ENCODE data around the gene LARP1. TPM values are rescaled to one million over a fixed set of nuclear protein-coding genes. Genes with fewer than 3 reads are reported as not detected.
A peak's percentile ranks its signal among the peaks of the same experiment; 100 is the strongest.

LARP1 gene
- total RNA-seq, 2 donors from 2014 or later, result 83.9 to 163 TPM

DNA sequence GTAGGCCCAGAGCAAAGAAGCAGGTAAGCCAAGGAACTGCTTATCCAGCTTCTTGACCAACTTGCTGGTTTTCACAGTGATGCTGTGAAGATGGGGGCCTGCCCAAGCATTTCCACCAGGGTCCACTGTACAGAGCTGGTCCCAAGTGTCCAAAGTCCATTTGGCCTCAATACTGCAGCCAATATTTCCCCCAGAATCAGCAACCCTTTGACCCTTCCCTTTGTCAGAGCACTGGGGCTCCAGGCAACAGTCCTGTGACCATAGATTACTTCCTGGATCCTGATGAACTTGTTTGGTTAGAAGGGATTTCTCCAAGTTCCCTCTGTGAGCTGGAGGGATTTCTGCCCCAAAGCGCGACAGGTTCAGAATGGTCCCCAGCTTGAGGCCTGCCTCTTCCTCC lies 68.9 kb downstream of the LARP1 start:
- H3K36me3 ChIP-seq, result no peaks in the 10 kb centered on the region
- no peak for TF ChIP-seq POLR2AphosphoS5 (IDR thresholded peaks at IDR 0.05)
- TF ChIP-seq POLR2A (IDR thresholded peaks at IDR 0.05), result no peak
- TF ChIP-seq, protein P1, sequence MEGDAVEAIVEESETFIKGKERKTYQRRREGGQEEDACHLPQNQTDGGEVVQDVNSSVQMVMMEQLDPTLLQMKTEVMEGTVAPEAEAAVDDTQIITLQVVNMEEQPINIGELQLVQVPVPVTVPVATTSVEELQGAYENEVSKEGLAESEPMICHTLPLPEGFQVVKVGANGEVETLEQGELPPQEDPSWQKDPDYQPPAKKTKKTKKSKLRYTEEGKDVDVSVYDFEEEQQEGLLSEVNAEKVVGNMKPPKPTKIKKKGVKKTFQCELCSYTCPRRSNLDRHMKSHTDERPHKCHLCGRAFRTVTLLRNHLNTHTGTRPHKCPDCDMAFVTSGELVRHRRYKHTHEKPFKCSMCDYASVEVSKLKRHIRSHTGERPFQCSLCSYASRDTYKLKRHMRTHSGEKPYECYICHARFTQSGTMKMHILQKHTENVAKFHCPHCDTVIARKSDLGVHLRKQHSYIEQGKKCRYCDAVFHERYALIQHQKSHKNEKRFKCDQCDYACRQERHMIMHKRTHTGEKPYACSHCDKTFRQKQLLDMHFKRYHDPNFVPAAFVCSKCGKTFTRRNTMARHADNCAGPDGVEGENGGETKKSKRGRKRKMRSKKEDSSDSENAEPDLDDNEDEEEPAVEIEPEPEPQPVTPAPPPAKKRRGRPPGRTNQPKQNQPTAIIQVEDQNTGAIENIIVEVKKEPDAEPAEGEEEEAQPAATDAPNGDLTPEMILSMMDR (IDR thresholded peaks at IDR 0.05), result no peak
- WGBS, result 94% methylated on average over 2 of the region's 2 CpGs
- no peak overlapping the region for H3K27ac ChIP-seq
- intact Hi-C loops (cut with DNase I), result no loop called here
- no peaks in the 10 kb centered on the region for H3K9me3 ChIP-seq
- no peaks in the 10 kb centered on the region for H3K4me1 ChIP-seq (replicated peaks)
- H3K4me3 ChIP-seq, result no peak overlapping the region
- H3K27me3 ChIP-seq (replicated peaks; ENCODE audit: insufficient read depth), result no peaks in the 10 kb centered on the region
- DNase-seq (ENCODE audit: low spot score), result no peak

DNA sequence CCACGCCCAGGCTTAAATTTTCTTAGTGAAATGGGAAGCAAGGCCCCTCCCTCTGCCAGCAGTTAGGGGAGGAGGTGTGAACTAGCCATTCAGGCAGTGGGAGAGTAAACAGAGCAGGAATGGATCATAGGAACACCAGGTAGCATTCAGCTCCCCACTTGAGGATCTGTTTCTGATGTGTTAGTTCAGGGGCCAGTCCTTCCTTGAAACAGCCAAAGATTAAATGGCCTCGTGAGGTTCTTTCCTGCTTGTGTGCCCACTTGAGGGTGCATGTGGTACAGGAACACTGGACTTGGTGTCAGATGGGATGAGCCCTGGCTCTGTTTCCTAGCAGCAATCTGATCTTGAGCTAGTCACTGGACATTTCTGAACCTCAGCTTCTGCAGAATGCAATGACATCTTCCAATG lies 74.0 kb downstream of the LARP1 start:
- H3K27me3 ChIP-seq (replicated peaks; ENCODE audit: insufficient read depth), result no peaks in the 10 kb centered on the region
- WGBS, result 80% methylated on average over 2 of the region's 2 CpGs

DNA sequence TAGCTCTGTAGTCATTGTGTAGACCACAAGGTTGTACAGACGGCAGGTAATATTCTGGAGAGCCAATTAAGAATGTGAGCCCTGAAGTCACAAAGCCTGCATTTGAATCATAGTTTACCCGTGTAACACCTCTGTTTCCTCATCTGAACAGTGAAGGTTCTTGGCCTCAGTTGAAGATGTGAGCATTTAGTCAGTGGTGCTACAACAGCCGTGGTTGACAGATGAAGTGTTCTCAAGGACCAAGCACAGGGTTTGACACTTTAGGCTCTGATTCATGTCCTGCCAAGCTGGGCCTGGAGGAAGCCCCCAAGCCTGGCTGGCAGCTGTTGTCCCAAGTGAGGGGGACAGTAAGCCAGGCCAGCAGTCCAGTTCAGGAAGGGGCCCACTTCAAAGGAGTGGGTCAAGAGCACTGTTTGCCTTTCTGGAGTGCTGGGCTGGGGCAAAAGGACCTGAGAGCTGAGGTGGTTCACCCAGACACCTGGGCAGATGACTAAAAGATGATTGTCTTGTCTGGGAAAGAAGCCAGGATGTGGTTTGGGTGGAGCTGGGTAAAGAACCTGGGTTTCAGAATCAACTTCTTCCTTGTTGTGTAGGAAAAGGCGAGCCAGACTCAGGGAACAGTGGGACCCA lies 74.5 kb downstream of the LARP1 start:
- H3K4me1 ChIP-seq (replicated peaks), result peaks cover 4% of the 10 kb centered on the region
- no peaks in the 10 kb centered on the region for H3K36me3 ChIP-seq
- 66% methylated on average over 4 of the region's 4 CpGs for WGBS
- no peaks in the 10 kb centered on the region for H3K9me3 ChIP-seq
- TF ChIP-seq, protein P1 (IDR thresholded peaks at IDR 0.05), result no peak
- TF ChIP-seq POLR2AphosphoS5 (IDR thresholded peaks at IDR 0.05), result peak; percentile 72
- H3K27me3 ChIP-seq (replicated peaks; ENCODE audit: insufficient read depth), result no peaks in the 10 kb centered on the region
- H3K27ac ChIP-seq, result no peak overlapping the region
- H3K4me3 ChIP-seq, result no peak overlapping the region
- intact Hi-C loops (cut with DNase I), result no loop called here
- DNase-seq (ENCODE audit: low spot score), result peak; percentile 70

More for the DNA sequence above, 74.0 kb downstream of the LARP1 start:
- no peak for DNase-seq (ENCODE audit: low spot score)
- Histone ChIP-seq H3K9me3 (no peaks in the 10 kb centered on the region), H3K36me3 (no peaks in the 10 kb centered on the region), H3K4me3 (no peak overlapping the region), H3K27ac (no peak overlapping the region), H3K4me1 (replicated peaks) (no peaks in the 10 kb centered on the region)
- TF ChIP-seq POLR2A (IDR thresholded peaks at IDR 0.05), result no peak
- TF ChIP-seq POLR2AphosphoS5 (IDR thresholded peaks at IDR 0.05), result no peak
- TF ChIP-seq, protein P1 (IDR thresholded peaks at IDR 0.05), result no peak
- intact Hi-C loops (cut with DNase I), result no loop called here

DNA sequence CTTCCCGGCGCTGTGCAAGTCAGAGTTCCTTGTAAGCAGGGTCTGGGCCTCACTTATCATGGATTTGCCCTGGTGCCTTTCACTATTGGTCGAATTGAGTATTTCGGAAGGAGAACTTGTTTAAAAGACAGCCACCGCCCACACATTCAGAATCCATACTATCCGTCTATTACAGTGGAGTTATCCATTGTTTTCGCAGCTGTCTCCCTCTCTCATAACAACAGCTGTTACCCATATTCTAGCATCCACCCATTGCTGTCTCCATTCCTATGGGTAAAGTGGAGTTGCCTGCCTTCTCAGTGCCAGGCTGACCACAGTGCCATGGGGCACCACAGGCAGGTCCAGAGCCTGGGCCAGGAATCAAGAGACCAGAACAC lies 75.0 kb downstream of the LARP1 start:
- no peaks in the 10 kb centered on the region for H3K36me3 ChIP-seq
- H3K27ac ChIP-seq, result no peak overlapping the region
- TF ChIP-seq POLR2A (IDR thresholded peaks at IDR 0.05) (no peak), POLR2AphosphoS5 (IDR thresholded peaks at IDR 0.05) (no peak)
- TF ChIP-seq, protein P1 (IDR thresholded peaks at IDR 0.05), result no peak
- H3K9me3 ChIP-seq, result no peaks in the 10 kb centered on the region
- intact Hi-C loops (cut with DNase I), result no loop called here
- no peak overlapping the region for H3K4me3 ChIP-seq
- 78% methylated on average over 7 of the region's 7 CpGs for whole genome bisulfite sequencing
- DNase-seq (ENCODE audit: low spot score), result no peak
- H3K4me1 ChIP-seq (replicated peaks), result peaks cover 5% of the 10 kb centered on the region
- no peaks in the 10 kb centered on the region for H3K27me3 ChIP-seq (replicated peaks; ENCODE audit: insufficient read depth)

DNA sequence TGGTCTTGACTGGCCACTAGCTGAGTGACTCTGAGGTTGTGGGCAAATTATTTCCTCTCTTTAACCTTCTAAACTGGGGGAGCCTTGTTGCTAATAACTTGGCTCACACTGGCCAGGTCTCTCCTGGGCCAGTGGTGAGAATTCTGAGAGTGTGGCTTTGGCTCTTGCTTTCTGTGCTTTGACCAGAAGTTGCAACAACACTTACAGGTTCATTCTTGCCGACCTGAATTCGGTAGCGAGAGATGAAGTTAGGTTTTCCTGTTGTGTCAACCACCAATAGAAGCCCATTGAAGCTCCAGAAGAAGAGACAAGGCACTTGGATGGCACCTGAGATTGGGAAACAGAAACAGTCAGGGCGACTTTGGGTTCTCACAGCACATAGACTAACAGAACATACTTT lies 75.4 kb downstream of the LARP1 start:
- no peak for DNase-seq (ENCODE audit: low spot score)
- TF ChIP-seq POLR2AphosphoS5 (IDR thresholded peaks at IDR 0.05) (no peak), POLR2A (IDR thresholded peaks at IDR 0.05) (no peak)
- TF ChIP-seq, protein P1 (IDR thresholded peaks at IDR 0.05), result no peak
- 92% methylated on average over 4 of the region's 4 CpGs for WGBS
- Histone ChIP-seq H3K36me3 (no peaks in the 10 kb centered on the region), H3K27ac (no peak overlapping the region), H3K4me3 (no peak overlapping the region), H3K27me3 (replicated peaks; ENCODE audit: insufficient read depth) (no peaks in the 10 kb centered on the region), H3K4me1 (replicated peaks) (peaks cover 5% of the 10 kb centered on the region), H3K9me3 (no peaks in the 10 kb centered on the region)
- intact Hi-C loops (cut with DNase I), result no loop called here

Measured in prostate gland (tissue), 2 donors.